AG09319 (cell line): ENCODE data around the gene ZNF335.
"Not testable (repeated sequence)": the region's sequence is repeated elsewhere in the genome, so short reads cannot be mapped to it uniquely, and the experiment has no call there.

ENCODE experiments used
- DNase-seq: peaks from one replicate; pipeline ENCODE4 v3.0.0-alpha.2; 2010; ENCODE audit warnings: low read depth; ENCODE audit errors: extremely low read depth
- TF ChIP-seq, protein P1 (sequence below): IDR thresholded peaks from 2 replicates; pipeline ENCODE4 v1.5.1; 2011; ENCODE audit warnings: low read depth, mild to moderate bottlenecking, inconsistent platforms, low read length, moderate library complexity

ZNF335 gene

DNA sequence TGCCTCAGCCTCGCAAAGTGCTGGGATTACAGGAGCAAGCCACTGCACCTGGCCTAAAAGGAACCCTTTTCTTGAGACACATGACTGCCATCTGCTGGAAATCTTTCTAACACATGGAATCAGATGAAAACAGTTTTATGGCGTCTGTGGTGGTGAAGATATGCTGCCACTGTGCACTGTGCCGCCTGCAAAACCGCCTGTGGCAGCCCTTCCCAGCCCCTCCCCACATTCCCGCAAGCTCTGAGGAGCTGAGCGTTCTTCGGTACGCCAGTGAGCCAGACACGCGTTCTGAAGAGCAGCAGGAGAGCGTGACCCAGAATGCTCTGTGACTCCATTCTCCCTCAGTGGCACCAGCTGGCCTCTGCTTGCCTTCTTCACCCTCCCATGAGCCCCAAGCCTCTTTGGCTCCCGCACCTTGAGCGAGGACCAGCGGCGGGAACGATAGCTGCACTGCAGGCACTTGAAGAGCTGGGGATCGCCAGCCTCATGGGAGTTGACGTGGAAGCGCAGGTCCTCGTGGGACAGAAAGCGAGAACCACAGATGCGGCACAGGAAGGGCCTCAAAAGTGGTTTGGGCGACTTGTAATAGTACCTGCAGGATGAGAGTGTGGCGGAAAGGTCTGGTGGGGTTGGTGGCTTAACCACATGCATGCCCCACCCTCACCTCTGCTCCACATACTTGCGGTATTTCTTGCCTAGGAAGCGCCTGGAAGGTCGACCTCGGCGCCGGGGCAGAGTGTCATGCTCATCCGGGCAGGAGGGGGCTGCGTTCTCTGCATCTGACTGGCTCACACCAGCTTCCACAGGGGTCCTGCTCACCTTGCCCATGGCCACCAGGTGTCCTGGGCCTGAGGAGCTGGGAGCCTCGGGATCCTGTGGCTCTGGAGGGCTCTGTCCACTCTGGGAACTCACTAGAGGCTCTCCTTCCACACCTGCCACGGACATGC lies 8.7 kb downstream of the ZNF335 start:
- no peak for DNase-seq
- TF ChIP-seq, protein P1, sequence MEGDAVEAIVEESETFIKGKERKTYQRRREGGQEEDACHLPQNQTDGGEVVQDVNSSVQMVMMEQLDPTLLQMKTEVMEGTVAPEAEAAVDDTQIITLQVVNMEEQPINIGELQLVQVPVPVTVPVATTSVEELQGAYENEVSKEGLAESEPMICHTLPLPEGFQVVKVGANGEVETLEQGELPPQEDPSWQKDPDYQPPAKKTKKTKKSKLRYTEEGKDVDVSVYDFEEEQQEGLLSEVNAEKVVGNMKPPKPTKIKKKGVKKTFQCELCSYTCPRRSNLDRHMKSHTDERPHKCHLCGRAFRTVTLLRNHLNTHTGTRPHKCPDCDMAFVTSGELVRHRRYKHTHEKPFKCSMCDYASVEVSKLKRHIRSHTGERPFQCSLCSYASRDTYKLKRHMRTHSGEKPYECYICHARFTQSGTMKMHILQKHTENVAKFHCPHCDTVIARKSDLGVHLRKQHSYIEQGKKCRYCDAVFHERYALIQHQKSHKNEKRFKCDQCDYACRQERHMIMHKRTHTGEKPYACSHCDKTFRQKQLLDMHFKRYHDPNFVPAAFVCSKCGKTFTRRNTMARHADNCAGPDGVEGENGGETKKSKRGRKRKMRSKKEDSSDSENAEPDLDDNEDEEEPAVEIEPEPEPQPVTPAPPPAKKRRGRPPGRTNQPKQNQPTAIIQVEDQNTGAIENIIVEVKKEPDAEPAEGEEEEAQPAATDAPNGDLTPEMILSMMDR, result peak; percentile 14

DNA sequence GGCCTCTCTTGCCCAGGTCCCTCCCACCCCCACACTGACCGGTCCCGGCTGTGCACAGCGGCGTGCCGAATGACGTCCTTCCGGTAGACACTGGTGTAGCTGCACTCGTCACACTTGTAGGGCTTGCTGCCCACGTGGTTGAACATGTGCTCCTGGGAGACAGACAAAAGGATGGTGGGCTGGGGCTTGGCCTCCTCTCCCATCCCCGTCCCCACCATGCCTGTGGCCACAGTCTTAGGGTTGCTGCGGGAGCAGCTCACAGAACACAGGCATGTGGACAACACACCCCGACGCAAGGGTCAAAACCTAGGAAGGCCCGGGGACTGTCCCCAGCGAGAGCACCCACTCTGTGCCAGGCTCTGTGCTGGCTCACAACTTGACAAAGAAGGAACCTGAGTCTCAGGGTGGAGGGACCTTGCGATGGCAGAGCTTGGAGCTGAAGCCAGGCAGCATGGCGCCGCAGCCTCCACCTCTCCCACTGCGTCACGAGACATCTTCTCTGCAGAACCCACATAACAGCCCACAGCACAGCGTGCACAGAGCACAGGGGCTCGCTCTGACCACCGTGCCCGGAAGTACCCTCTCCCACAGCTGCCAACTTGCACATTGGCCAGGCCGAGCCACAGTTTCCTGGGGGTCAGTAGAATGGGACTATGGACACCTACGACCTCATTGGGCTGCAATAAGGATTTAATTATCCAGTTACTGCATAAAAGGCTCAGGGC lies 9.8 kb downstream of the ZNF335 start:
- no peak for DNase-seq
- TF ChIP-seq, protein P1, result no peak

DNA sequence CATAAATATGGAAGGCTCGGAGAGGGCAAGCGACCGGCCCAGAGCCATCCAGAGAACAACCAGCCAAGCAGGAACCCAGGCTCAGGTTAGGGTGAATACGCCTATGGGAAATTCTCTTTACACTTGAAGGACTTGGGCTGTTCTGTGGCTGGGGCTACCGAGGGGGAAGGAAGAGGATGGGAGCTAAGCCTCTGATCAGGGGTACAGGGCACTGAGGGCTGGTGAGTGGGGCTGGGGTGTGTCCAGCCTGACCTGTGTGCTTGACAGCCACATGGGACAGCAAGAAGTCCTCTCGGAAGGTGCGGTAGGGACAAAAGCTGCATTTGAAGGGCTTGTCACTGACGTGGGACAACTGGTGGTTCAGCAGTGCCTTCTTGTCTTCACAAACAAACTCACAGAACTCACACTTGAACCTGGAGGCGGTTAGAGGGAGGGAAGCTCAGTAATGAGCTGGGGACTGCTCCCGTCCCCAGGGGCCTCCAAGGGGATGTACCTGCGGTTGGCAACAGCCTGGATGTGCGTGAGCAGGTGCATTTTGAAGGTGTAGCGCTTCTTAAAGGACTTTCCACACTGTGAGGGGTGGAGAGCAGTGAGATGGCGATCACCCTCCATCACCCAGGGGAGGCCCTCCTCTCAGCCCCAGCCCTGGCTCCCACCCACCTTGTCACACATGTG lies 11.9 kb downstream of the ZNF335 start:
- TF ChIP-seq, protein P1, result no peak
- DNase-seq, result no peak

DNA sequence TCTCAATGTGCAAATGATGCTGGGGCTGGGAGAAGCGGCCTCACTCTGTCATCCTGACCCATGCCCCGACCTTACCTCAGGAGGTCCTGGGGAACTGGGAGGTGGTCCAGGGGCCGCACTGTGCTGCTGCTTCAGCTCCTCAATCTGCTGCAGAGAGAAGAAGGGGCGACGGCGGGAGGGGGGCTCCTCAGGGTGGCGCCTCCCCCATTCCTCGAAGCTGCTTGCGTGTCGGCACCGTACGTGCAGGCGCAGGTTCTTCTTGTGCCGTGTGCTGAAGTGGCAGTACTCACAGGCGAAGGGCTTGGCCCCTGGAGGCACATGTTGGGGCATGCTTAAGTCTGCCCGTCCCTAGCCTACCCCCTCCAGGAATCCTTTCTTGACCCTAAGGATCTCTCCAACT lies 12.9 kb downstream of the ZNF335 start:
- TF ChIP-seq, protein P1, result no peak
- DNase-seq, result no peak

DNA sequence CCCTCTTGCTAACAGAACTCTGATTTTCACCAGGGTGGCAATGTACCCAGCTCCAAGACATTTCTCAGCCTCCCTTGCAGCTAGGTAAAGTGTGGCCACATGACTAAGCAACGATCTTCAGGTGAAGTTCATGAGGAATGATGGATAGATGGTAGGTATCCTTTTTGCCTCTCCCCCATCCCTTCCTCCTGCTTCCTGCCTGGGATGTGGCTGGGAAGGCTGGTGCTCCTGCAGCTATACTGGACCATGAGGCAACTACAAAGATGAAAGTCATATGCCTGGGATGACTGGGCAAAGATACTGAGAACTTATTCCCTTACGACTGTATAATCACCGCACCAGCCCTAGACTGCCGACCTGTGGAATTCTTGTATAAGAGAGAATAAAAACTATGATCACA lies 13.4 kb downstream of the ZNF335 start:
- no peak for DNase-seq
- TF ChIP-seq, protein P1, result no peak

DNA sequence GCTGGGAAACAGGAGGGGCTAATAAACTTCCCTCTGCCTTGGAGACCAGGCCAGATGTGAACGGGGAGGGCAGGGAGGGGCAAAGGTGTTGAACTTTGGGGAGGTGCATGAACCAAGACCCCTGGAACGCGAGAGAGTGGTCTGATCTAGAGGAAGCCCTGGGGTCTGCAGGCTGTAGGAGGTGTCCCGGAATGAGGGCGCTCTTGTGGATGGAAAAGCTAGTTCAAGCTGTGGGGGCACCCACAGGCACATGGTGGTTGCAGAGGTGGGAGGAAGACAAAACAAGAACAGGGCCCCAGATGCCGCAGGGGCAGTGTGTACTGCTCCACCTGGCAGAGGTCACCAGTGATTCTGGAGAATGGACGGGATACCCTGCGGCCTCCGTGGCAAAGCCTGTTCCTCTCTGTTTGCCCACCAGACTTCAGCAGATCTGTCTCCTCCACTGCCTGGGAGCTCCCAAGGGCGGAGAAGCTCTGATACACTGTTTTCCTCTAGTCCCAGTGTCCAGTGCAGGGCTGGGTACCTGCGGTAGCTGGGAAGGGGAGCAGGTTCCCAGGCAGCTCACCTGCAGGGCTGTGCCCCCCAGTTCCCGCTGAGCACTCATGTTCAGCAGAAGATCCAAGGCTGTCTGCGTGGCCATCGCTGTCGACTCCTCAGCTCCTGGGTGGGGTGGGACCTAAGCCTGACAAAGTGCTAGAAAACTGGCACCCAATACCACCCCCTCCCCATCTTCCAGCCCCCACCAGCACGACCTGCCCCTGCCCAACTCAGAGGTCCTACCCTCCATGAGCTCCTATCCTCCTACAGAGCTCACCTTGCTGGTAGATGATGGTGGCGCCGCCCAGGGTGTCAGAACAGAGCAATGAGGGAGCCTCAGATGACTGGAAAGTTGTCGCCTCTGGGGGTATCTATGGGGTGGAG lies 14.7 kb downstream of the ZNF335 start:
- TF ChIP-seq, protein P1, result no peak
- no peak for DNase-seq

DNA sequence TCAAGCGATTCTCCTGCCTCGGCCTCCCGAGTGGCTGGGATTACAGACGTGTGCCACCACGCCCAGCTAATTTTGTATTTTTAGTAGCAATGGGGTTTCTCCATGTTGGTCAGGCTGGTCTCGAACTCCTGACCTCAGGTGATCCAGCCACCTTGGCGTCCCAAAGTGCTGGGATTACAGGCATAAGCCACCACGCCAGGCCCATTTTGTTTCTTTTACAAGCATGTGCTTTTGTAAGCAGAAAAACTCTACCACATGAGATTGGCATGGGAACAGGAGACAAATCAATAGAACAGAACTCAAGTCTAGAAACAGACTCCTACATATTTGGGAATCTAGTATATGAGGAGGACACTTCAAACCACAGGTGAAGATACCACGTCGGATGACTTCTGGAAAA lies 15.7 kb downstream of the ZNF335 start:
- DNase-seq, result not testable (repeated sequence)
